HepG2 (cell line): ENCODE measurements around the gene RNF213. TPM values are rescaled to one million over a fixed set of nuclear protein-coding genes. Genes with fewer than 3 reads are reported as not detected.

Source experiments
- ATAC-seq: fragments of 200-7000 bp; cut with Tn5 transposase; 3 replicates; pipeline ENCODE4 v1.9.1; 2020; ENCODE audit warnings: mild to moderate bottlenecking, moderate library complexity
- BruUV-seq: library from RNA; stranded (reverse); fragments of 400-500 nt; replicated peaks from 2 replicates; lab custom pipeline; 2021; lab: Mats Ljungman, UMichigan
- CTCF ChIA-PET: fragments of 300-600 bp; formaldehyde crosslinking; extraction: SDS; loops from one replicate; lab custom pipeline; 2021; ENCODE audit warnings: low total read pairs, inconsistent platforms, low intra/inter-chr PET ratio; lab: Yijun Ruan, JAX
- POLR2A ChIA-PET: fragments of 350-600 bp; sonication (Branson Sonifier 250); formaldehyde crosslinking; loops from one replicate; lab custom pipeline; 2020; ENCODE audit warnings: antibody characterized with exemption, inconsistent platforms; lab: Yijun Ruan, JAX
- DNase-seq: peaks from one replicate; pipeline ENCODE4 v3.0.0-alpha.2; 2015; ENCODE audit warnings: low spot score
- FAIRE-seq: peaks from 3 replicates; lab custom pipeline; 2011; peaks lifted over from hg19 to GRCh38; lab: Jason Lieb, UNC
- H2AFZ ChIP-seq: one replicate; pipeline ENCODE4 v1.6.1; 2011; ENCODE audit warnings: low read length, inconsistent platforms
- H3K27ac ChIP-seq: fragments of 300-600 bp; 3 replicates; pipeline ENCODE4 v1.8.0; 2011; ENCODE audit warnings: mixed run types, mild to moderate bottlenecking, mixed read lengths, low read length, inconsistent platforms; ENCODE audit not compliant: insufficient read depth; ENCODE audit errors: extremely low read length
- H3K27me3 ChIP-seq, 2 experiments: fragments of 200-600 bp in 1 of 2; 2 replicates in 1 of 2; 3 replicates in 1 of 2; pipeline versions ENCODE4 v1.6.0 to v1.8.0; 2011; ENCODE audit warnings: low read length in 2 of 2, mild to moderate bottlenecking in 2 of 2, moderate library complexity in 2 of 2, inconsistent platforms in 1 of 2; ENCODE audit not compliant: insufficient read depth in 2 of 2, control insufficient read depth in 1 of 2
- H3K36me3 ChIP-seq, 2 experiments: fragments of 200-600 bp in 1 of 2; replicated peaks in 1 of 2; 2 replicates in 1 of 2; 3 replicates in 1 of 2; pipeline versions ENCODE4 v1.5.1 to v1.8.0; 2011; ENCODE audit warnings: low read length in 2 of 2, inconsistent platforms in 1 of 2; ENCODE audit not compliant: insufficient read depth in 2 of 2, control insufficient read depth in 1 of 2
- H3K4me1 ChIP-seq: 2 replicates; pipeline ENCODE4 v1.5.1; 2012; ENCODE audit warnings: low read length, inconsistent platforms; ENCODE audit not compliant: insufficient read depth
- H3K4me2 ChIP-seq: 2 replicates; pipeline ENCODE4 v1.6.0; 2011; ENCODE audit warnings: low read depth, low read length, inconsistent platforms
- H3K4me3 ChIP-seq, 3 experiments: fragments of 200-600 bp in 1 of 3; sonication (generic), shearing (Covaris generic) in 1 of 3; replicated peaks in 1 of 3; 2 replicates each; pipeline ENCODE4 v1.5.1; 2011 to 2016; ENCODE audit warnings: low read length in 3 of 3, inconsistent platforms in 2 of 3, low read depth in 2 of 3, mild to moderate bottlenecking in 2 of 3, control low read depth in 1 of 3, mixed read lengths in 1 of 3; ENCODE audit not compliant: insufficient read depth in 1 of 3
- H3K79me2 ChIP-seq: one replicate; pipeline ENCODE4 v1.6.1; 2011; ENCODE audit warnings: low read length, inconsistent platforms; ENCODE audit not compliant: insufficient read depth
- H3K9ac ChIP-seq: 2 replicates; pipeline ENCODE4 v1.6.0; 2011; ENCODE audit warnings: mild to moderate bottlenecking, low read depth, low read length, inconsistent platforms; ENCODE audit not compliant: insufficient read depth
- H3K9me3 ChIP-seq: 2 replicates; pipeline ENCODE4 v1.5.1; 2012; ENCODE audit warnings: mild to moderate bottlenecking, low read length
- H4K20me1 ChIP-seq: 2 replicates; pipeline ENCODE4 v1.6.0; 2011; ENCODE audit warnings: inconsistent platforms, mild to moderate bottlenecking, low read length, moderate library complexity; ENCODE audit not compliant: insufficient read depth
- ADNP ChIP-seq: sonication (generic); formaldehyde crosslinking; IDR thresholded peaks from 2 replicates; pipeline ENCODE4 v1.4.0; 2020; ENCODE audit warnings: missing genetic modification reagents
- BCL6 ChIP-seq: IDR thresholded peaks from 2 replicates; pipeline ENCODE4 v1.6.1; 2016; ENCODE audit warnings: missing genetic modification reagents, missing compliant biosample characterization
- GPBP1L1 ChIP-seq: sonication (generic); formaldehyde crosslinking; IDR thresholded peaks from 2 replicates; pipeline ENCODE4 v1.5.0; 2020; ENCODE audit warnings: mild to moderate bottlenecking, missing genetic modification reagents
- YY1 ChIP-seq: IDR thresholded peaks from 2 replicates; pipeline ENCODE4 v1.6.1; 2011; ENCODE audit warnings: low read length, low read depth, moderate library complexity, mild to moderate bottlenecking; ENCODE audit not compliant: insufficient read depth, insufficient replicate concordance
- ZMYM4 ChIP-seq: sonication (generic); formaldehyde crosslinking; IDR thresholded peaks from 2 replicates; pipeline ENCODE4 v1.8.1; 2023; ENCODE audit warnings: mild to moderate bottlenecking, missing genetic modification reagents
- ZNF251 ChIP-seq: sonication (generic); formaldehyde crosslinking; IDR thresholded peaks from 2 replicates; pipeline ENCODE4 v1.9.0; 2021; ENCODE audit warnings: mild to moderate bottlenecking, missing genetic modification reagents
- ZNF563 ChIP-seq: sonication (generic); formaldehyde crosslinking; IDR thresholded peaks from 2 replicates; pipeline ENCODE4 v1.8.0; 2022; ENCODE audit warnings: mild to moderate bottlenecking, moderate library complexity, missing genetic modification reagents
- ZNF75D ChIP-seq: sonication (generic); formaldehyde crosslinking; IDR thresholded peaks from 2 replicates; pipeline ENCODE4 v1.8.1; 2023; ENCODE audit warnings: missing genetic modification reagents, mild to moderate bottlenecking, borderline replicate concordance
- WGBS: methylation state at CpG from one replicate; pipeline ENCODE4 v1.1.6; 2017; ENCODE audit warnings: low lambda C conversion rate; 5-methylcytosine and 5-hydroxymethylcytosine counted together
- in situ Hi-C: cut with HindIII; loops from 2 replicates; pipeline ENCODE4 v1.10.0; 2017; ENCODE audit warnings: low pct_unique_long_range_greater_than_20kb; ENCODE audit not compliant: extremely low pct_ligation_motif_present
- intact Hi-C: fragments of 100-400 bp; cut with micrococcal nuclease; formaldehyde crosslinking; loops from one replicate; pipeline ENCODE4 v1.10.0; 2022; ENCODE audit not compliant: unreplicated experiment
- polyA plus RNA-seq, 8 experiments: library from polyadenylated mRNA; depleted of rRNA in 3 of 8; stranded (reverse) in 7 of 8; unstranded in 1 of 8; fragments of >200 nt; fragmentation: Illumina TruSeq in 4 of 8; extraction: Trizol in 4 of 8; gene quantifications; 2 replicates each; pipeline versions ENCODE4 v1.2.1 to v1.2.3, GENCODE V29; 2011 to 2016; ENCODE audit warnings: low read depth in 4 of 8, missing spikeins in 1 of 8, mixed read lengths in 1 of 8; ENCODE audit not compliant: insufficient read depth in 1 of 8
- total RNA-seq, 5 experiments: library from RNA; depleted of rRNA; stranded (reverse); fragments of >200 nt; fragmentation: Illumina TruSeq; extraction: Trizol; gene quantifications; 2 replicates each; pipeline ENCODE4 v1.2.3, GENCODE V29; 2016; ENCODE audit warnings: low read depth in 1 of 5
- TF ChIP-seq, protein P1 (sequence below): sonication (generic); formaldehyde crosslinking; IDR thresholded peaks from 2 replicates; pipeline ENCODE4 v1.8.0; 2022; ENCODE audit warnings: low read depth, missing genetic modification reagents
- TF ChIP-seq, protein P2 (sequence below): sonication (generic); formaldehyde crosslinking; IDR thresholded peaks from 2 replicates; pipeline ENCODE4 v1.4.0; 2020; ENCODE audit warnings: missing genetic modification reagents, mild to moderate bottlenecking, borderline replicate concordance
- TF ChIP-seq, protein P3 (sequence below): sonication (generic); formaldehyde crosslinking; IDR thresholded peaks from 2 replicates; pipeline ENCODE4 v1.4.0; 2020; ENCODE audit warnings: missing genetic modification reagents
- TF ChIP-seq, protein P4 (sequence below): sonication (generic); formaldehyde crosslinking; IDR thresholded peaks from 2 replicates; pipeline ENCODE4 v1.5.0; 2020; ENCODE audit warnings: missing genetic modification reagents, mild to moderate bottlenecking, borderline replicate concordance

RNF213 gene
- total and polyA plus RNA-seq, 2 of the 13 experiments (the other 11 are each of a cell fraction or from before 2014, with no cell fraction given), result 38.6 to 38.7 TPM

DNA sequence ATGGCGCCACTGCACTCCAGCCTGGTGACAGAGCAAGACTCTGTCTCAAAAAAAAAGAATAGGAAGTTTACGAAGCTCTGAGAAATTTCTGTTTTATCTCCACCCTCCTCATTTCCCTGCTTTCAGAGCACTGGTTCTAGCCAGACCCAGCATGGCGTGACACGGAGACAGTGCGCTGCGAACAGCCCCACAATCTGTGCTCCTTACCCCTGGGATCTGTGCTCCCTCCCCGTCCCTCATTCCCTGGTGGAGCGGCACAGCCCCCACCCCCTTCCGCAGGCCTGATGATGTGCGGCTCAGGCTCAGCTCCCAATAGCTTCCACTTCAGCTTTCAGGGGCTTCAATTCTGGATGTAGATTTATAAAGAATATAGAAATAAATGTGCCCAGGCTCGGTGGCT lies 98.2 kb downstream of the RNF213 start:
- H2AFZ ChIP-seq, result no peak overlapping the region
- no peaks in the 10 kb centered on the region for H3K4me1 ChIP-seq
- BruUV-seq, result no TSS peak
- TF ChIP-seq ZNF563 (no peak), ADNP (CRISPR knock-in tag) (no peak), YY1 (no peak), BCL6 (CRISPR knock-in tag) (no peak), ZNF75D (CRISPR knock-in tag) (no peak), ZNF251 (CRISPR knock-in tag) (no peak), ZMYM4 (no peak), GPBP1L1 (CRISPR knock-in tag) (no peak)
- TF ChIP-seq, protein P1, sequence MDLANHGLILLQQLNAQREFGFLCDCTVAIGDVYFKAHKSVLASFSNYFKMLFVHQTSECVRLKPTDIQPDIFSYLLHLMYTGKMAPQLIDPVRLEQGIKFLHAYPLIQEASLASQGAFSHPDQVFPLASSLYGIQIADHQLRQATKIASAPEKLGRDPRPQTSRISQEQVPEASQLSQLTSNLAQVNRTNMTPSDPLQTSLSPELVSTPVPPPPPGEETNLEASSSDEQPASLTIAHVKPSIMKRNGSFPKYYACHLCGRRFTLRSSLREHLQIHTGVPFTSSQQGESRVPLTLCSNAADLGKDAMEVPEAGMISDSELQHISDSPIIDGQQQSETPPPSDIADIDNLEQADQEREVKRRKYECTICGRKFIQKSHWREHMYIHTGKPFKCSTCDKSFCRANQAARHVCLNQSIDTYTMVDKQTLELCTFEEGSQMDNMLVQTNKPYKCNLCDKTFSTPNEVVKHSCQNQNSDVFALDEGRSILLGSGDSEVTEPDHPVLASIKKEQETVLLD (CRISPR knock-in tag), result no peak
- TF ChIP-seq, protein P2, sequence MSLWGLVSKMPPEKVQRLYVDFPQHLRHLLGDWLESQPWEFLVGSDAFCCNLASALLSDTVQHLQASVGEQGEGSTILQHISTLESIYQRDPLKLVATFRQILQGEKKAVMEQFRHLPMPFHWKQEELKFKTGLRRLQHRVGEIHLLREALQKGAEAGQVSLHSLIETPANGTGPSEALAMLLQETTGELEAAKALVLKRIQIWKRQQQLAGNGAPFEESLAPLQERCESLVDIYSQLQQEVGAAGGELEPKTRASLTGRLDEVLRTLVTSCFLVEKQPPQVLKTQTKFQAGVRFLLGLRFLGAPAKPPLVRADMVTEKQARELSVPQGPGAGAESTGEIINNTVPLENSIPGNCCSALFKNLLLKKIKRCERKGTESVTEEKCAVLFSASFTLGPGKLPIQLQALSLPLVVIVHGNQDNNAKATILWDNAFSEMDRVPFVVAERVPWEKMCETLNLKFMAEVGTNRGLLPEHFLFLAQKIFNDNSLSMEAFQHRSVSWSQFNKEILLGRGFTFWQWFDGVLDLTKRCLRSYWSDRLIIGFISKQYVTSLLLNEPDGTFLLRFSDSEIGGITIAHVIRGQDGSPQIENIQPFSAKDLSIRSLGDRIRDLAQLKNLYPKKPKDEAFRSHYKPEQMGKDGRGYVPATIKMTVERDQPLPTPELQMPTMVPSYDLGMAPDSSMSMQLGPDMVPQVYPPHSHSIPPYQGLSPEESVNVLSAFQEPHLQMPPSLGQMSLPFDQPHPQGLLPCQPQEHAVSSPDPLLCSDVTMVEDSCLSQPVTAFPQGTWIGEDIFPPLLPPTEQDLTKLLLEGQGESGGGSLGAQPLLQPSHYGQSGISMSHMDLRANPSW, result no peak
- TF ChIP-seq, protein P3, sequence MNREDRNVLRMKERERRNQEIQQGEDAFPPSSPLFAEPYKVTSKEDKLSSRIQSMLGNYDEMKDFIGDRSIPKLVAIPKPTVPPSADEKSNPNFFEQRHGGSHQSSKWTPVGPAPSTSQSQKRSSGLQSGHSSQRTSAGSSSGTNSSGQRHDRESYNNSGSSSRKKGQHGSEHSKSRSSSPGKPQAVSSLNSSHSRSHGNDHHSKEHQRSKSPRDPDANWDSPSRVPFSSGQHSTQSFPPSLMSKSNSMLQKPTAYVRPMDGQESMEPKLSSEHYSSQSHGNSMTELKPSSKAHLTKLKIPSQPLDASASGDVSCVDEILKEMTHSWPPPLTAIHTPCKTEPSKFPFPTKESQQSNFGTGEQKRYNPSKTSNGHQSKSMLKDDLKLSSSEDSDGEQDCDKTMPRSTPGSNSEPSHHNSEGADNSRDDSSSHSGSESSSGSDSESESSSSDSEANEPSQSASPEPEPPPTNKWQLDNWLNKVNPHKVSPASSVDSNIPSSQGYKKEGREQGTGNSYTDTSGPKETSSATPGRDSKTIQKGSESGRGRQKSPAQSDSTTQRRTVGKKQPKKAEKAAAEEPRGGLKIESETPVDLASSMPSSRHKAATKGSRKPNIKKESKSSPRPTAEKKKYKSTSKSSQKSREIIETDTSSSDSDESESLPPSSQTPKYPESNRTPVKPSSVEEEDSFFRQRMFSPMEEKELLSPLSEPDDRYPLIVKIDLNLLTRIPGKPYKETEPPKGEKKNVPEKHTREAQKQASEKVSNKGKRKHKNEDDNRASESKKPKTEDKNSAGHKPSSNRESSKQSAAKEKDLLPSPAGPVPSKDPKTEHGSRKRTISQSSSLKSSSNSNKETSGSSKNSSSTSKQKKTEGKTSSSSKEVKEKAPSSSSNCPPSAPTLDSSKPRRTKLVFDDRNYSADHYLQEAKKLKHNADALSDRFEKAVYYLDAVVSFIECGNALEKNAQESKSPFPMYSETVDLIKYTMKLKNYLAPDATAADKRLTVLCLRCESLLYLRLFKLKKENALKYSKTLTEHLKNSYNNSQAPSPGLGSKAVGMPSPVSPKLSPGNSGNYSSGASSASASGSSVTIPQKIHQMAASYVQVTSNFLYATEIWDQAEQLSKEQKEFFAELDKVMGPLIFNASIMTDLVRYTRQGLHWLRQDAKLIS, result no peak
- TF ChIP-seq, protein P4, sequence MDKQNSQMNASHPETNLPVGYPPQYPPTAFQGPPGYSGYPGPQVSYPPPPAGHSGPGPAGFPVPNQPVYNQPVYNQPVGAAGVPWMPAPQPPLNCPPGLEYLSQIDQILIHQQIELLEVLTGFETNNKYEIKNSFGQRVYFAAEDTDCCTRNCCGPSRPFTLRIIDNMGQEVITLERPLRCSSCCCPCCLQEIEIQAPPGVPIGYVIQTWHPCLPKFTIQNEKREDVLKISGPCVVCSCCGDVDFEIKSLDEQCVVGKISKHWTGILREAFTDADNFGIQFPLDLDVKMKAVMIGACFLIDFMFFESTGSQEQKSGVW (CRISPR knock-in tag), result no peak
- intact Hi-C loops (no loop called here), in situ Hi-C loops (no loop called here)
- H3K27ac ChIP-seq, result no peak overlapping the region
- H4K20me1 ChIP-seq, result no peaks in the 10 kb centered on the region
- no peak for ATAC-seq
- no peaks in the 10 kb centered on the region for H3K79me2 ChIP-seq
- no peak overlapping the region for H3K4me3 ChIP-seq
- no peaks in the 10 kb centered on the region for H3K27me3 ChIP-seq
- WGBS, result 95% methylated on average over 11 of the region's 11 CpGs
- H3K9ac ChIP-seq, result no peak overlapping the region
- POLR2A ChIA-PET, result no interaction called here
- CTCF ChIA-PET, result no interaction called here
- H3K4me2 ChIP-seq, result no peak overlapping the region
- peaks cover 34 to 63% of the 10 kb centered on the region in 2 experiments for H3K36me3 ChIP-seq
- no peak for DNase-seq
- no peak for FAIRE-seq
- no peaks in the 10 kb centered on the region; the same call in 1 of the 2 replicates for H3K9me3 ChIP-seq
